ENCODE data around the gene ANO4.

The ANO4 gene

DNA sequence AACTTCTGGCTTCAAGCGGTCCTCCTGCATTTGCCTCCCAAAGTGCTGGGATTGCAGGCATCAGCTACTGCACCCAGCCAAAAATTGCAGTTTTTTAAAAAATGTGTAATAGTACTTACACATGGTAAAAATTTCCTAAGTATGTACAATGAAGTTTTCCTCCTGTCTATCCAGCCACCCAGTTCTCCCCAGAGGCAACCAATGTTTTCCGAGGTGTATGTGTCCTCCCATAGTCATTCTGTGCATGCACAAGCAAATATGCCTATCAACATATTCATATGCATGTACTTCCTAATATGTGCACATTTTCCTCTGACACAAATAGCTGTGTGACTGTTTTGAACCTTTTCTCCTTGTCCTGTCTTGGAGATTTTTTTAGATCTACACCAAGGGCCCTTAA, 220.5 kb downstream of the ANO4 start:
- Histone ChIP-seq H3K27me3 (ENCODE audit: control insufficient read depth in 2 of 2, insufficient read depth in 2 of 2, low read length in 2 of 2) (no peaks in the 10 kb centered on the region), H3K9ac (ENCODE audit: low read depth in 1 of 2, low read length in 2 of 2) (no peak overlapping the region), H3K27ac (ENCODE audit: low read depth in 2 of 2, low read length in 2 of 2) (no peak overlapping the region), H3K36me3 (ENCODE audit: control insufficient read depth in 2 of 2, insufficient read depth in 2 of 2, low read length in 2 of 2) (no peaks in the 10 kb centered on the region), H3K4me1 (ENCODE audit: control insufficient read depth in 2 of 2, insufficient read depth in 2 of 2, low read length in 2 of 2) (peaks cover 0 to 7% of the 10 kb centered on the region in 2 donors), H3K9me3 (ENCODE audit: control insufficient read depth in 2 of 2, low read length in 2 of 2) (no peaks in the 10 kb centered on the region), H3K4me3 (ENCODE audit: low read length in 2 of 2) (no peak overlapping the region)

DNA sequence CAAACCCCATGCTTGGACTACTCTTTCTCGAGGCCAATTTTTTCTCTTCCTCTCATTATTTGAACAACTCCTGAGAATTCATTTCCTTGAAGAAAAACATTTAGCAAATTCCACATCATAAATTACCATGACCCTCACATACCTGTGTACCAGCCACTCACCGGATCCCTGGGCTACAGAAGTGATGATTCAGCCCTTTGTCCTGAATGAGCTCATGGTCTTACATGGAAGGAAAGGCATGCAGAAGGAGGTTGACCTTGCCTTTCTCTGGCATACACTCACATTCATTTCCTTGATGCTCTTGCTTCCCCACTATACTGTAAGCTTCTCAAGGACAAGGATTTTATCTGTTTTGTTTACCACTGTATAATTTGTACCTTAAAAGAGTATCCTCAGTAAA, 224.0 kb downstream of the ANO4 start:
- H3K9ac ChIP-seq (ENCODE audit: low read depth in 1 of 2, low read length in 2 of 2), result no peak overlapping the region
- H3K36me3 ChIP-seq (ENCODE audit: control insufficient read depth in 2 of 2, insufficient read depth in 2 of 2, low read length in 2 of 2), result no peaks in the 10 kb centered on the region
- H3K9me3 ChIP-seq (ENCODE audit: control insufficient read depth in 2 of 2, low read length in 2 of 2), result no peaks in the 10 kb centered on the region
- H3K4me1 ChIP-seq (ENCODE audit: control insufficient read depth in 2 of 2, insufficient read depth in 2 of 2, low read length in 2 of 2), result peaks cover 0 to 7% of the 10 kb centered on the region in 2 donors
- H3K4me3 ChIP-seq (ENCODE audit: low read length in 2 of 2), result no peak overlapping the region
- no peak overlapping the region for H3K27ac ChIP-seq (ENCODE audit: low read depth in 2 of 2, low read length in 2 of 2)
- no peaks in the 10 kb centered on the region for H3K27me3 ChIP-seq (ENCODE audit: control insufficient read depth in 2 of 2, insufficient read depth in 2 of 2, low read length in 2 of 2)

DNA sequence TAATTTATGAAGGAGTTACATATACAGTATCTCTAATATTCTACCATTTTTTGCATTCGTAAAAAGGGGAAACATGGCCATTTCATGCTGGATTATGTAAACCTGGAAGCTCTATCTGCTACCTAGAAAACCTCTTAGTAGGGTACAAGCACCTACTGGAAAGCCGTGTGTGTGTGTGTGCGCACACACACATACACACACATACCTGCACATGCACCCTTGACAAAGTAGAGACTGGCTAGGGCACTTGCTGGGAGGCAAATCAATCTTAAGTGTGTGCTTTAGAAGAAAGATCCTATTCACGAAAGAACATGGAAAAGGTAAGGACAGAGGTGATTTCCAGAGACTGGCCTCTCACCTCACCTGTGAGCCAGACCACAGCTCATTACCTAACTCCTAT, 224.6 kb downstream of the ANO4 start:
- peaks cover 0 to 5% of the 10 kb centered on the region in 2 donors for H3K4me1 ChIP-seq (ENCODE audit: control insufficient read depth in 2 of 2, insufficient read depth in 2 of 2, low read length in 2 of 2)
- H3K27ac ChIP-seq (ENCODE audit: low read depth in 2 of 2, low read length in 2 of 2), result no peak overlapping the region
- H3K4me3 ChIP-seq (ENCODE audit: low read length in 2 of 2), result no peak overlapping the region
- no peaks in the 10 kb centered on the region for H3K36me3 ChIP-seq (ENCODE audit: control insufficient read depth in 2 of 2, insufficient read depth in 2 of 2, low read length in 2 of 2)
- H3K9me3 ChIP-seq (ENCODE audit: control insufficient read depth in 2 of 2, low read length in 2 of 2), result no peaks in the 10 kb centered on the region
- no peak overlapping the region for H3K9ac ChIP-seq (ENCODE audit: low read depth in 1 of 2, low read length in 2 of 2)
- H3K27me3 ChIP-seq (ENCODE audit: control insufficient read depth in 2 of 2, insufficient read depth in 2 of 2, low read length in 2 of 2), result no peaks in the 10 kb centered on the region

DNA sequence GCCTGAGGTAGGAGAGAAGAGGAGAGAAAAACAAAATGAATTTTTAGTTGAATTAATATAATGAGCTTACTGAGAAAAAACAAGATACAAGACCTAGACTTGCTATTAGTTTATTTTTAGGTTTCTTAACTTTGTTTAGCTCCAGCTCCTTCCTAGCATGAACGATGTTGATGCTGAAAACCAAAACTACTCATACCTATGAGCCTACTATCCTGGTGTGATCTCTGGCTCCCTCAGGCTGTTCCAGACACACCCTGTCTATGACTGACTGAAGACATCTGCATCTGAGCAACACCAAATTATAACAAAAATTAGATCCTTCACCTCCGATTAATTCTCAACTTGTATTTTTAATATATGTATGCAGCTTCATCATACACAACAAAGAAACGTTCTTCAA, 225.1 kb downstream of the ANO4 start:
- Histone ChIP-seq H3K4me3 (ENCODE audit: low read length in 2 of 2) (no peak overlapping the region), H3K9ac (ENCODE audit: low read depth in 1 of 2, low read length in 2 of 2) (no peak overlapping the region), H3K27ac (ENCODE audit: low read depth in 2 of 2, low read length in 2 of 2) (no peak overlapping the region), H3K36me3 (ENCODE audit: control insufficient read depth in 2 of 2, insufficient read depth in 2 of 2, low read length in 2 of 2) (no peaks in the 10 kb centered on the region), H3K9me3 (ENCODE audit: control insufficient read depth in 2 of 2, low read length in 2 of 2) (no peaks in the 10 kb centered on the region), H3K27me3 (ENCODE audit: control insufficient read depth in 2 of 2, insufficient read depth in 2 of 2, low read length in 2 of 2) (no peaks in the 10 kb centered on the region), H3K4me1 (ENCODE audit: control insufficient read depth in 2 of 2, insufficient read depth in 2 of 2, low read length in 2 of 2) (peaks cover 0 to under 1% of the 10 kb centered on the region in 2 donors)

DNA sequence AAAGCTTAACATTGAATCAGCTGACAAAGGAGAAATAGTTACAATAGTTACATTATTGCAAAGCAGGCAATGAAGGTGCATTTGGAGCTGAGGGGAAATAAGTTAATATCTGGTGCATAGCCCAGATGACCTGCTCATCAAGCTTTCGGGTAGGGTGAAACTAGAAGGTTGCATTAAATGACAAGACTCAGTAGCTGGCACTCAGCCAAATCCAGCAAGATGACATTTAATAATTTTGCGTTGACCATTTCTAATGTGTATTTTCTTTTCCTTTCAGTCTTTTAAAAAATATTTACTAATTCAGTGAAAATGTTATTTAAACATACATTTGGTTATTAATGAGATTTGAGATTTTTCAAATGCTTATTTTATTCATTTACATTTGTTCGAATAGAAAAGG, 226.9 kb downstream of the ANO4 start:
- no peaks in the 10 kb centered on the region for H3K9me3 ChIP-seq (ENCODE audit: control insufficient read depth in 2 of 2, low read length in 2 of 2)
- H3K4me3 ChIP-seq (ENCODE audit: low read length in 2 of 2), result no peak overlapping the region
- no peaks in the 10 kb centered on the region for H3K4me1 ChIP-seq (ENCODE audit: control insufficient read depth in 2 of 2, insufficient read depth in 2 of 2, low read length in 2 of 2)
- H3K36me3 ChIP-seq (ENCODE audit: control insufficient read depth in 2 of 2, insufficient read depth in 2 of 2, low read length in 2 of 2), result no peaks in the 10 kb centered on the region
- H3K27ac ChIP-seq (ENCODE audit: low read depth in 2 of 2, low read length in 2 of 2), result no peak overlapping the region
- H3K27me3 ChIP-seq (ENCODE audit: control insufficient read depth in 2 of 2, insufficient read depth in 2 of 2, low read length in 2 of 2), result no peaks in the 10 kb centered on the region
- H3K9ac ChIP-seq (ENCODE audit: low read depth in 1 of 2, low read length in 2 of 2), result peak overlapping the region in 1 of 2 donors; percentile 14

DNA sequence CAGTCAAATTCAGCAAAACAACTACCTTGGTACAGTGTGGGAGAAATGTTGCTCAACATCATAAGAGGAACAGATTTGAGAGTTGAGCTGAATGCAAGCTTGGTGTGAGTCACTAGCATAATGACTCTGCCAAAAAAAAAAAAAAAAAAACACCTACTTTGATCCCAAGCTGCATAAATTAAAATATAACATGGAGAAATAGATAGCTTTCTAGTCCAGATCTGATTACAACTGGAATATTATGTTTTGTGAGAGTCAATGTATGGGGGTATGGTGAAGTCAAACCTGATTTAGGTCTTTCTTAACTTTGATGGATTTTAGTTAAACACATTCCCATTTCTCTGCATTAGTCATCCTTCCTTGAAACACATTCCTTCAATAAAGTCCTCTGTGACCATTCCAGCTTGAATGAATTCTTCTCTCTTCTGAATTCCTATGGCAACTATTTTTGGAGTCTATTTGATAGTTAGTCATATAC, 227.4 kb downstream of the ANO4 start:
- H3K27me3 ChIP-seq (ENCODE audit: control insufficient read depth in 2 of 2, insufficient read depth in 2 of 2, low read length in 2 of 2), result no peaks in the 10 kb centered on the region
- H3K27ac ChIP-seq (ENCODE audit: low read depth in 2 of 2, low read length in 2 of 2), result no peak overlapping the region
- H3K9ac ChIP-seq (ENCODE audit: low read depth in 1 of 2, low read length in 2 of 2), result no peak overlapping the region
- H3K36me3 ChIP-seq (ENCODE audit: control insufficient read depth in 2 of 2, insufficient read depth in 2 of 2, low read length in 2 of 2), result no peaks in the 10 kb centered on the region
- H3K4me3 ChIP-seq (ENCODE audit: low read length in 2 of 2), result no peak overlapping the region
- H3K4me1 ChIP-seq (ENCODE audit: control insufficient read depth in 2 of 2, insufficient read depth in 2 of 2, low read length in 2 of 2), result no peaks in the 10 kb centered on the region
- no peaks in the 10 kb centered on the region for H3K9me3 ChIP-seq (ENCODE audit: control insufficient read depth in 2 of 2, low read length in 2 of 2)

DNA sequence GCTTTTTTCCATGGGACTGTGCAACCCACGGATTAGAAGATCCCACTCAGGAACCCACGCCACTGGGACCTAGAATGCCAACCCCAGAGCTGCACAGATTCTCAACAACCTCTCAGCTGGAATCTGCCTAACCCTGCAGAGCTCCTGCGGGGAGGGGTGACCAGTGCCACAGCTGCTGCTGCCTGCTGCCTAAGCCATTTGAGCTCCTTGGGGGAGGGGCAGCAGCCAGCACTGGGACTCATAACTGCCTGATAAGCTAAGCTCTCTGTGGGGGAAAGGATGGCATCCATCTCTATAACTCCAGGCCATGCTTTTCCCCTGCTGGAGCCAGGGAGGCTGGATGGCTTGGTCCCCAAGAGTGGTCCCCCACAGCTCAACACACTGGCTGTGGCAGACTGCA, 232.6 kb downstream of the ANO4 start:
- H3K27me3 ChIP-seq (ENCODE audit: control insufficient read depth in 2 of 2, insufficient read depth in 2 of 2, low read length in 2 of 2), result no peaks in the 10 kb centered on the region
- H3K9ac ChIP-seq (ENCODE audit: low read depth in 1 of 2, low read length in 2 of 2), result no peak overlapping the region
- H3K36me3 ChIP-seq (ENCODE audit: control insufficient read depth in 2 of 2, insufficient read depth in 2 of 2, low read length in 2 of 2), result no peaks in the 10 kb centered on the region
- H3K9me3 ChIP-seq (ENCODE audit: control insufficient read depth in 2 of 2, low read length in 2 of 2), result no peaks in the 10 kb centered on the region
- no peak overlapping the region for H3K27ac ChIP-seq (ENCODE audit: low read depth in 2 of 2, low read length in 2 of 2)
- no peaks in the 10 kb centered on the region for H3K4me1 ChIP-seq (ENCODE audit: control insufficient read depth in 2 of 2, insufficient read depth in 2 of 2, low read length in 2 of 2)
- H3K4me3 ChIP-seq (ENCODE audit: low read length in 2 of 2), result no peak overlapping the region

DNA sequence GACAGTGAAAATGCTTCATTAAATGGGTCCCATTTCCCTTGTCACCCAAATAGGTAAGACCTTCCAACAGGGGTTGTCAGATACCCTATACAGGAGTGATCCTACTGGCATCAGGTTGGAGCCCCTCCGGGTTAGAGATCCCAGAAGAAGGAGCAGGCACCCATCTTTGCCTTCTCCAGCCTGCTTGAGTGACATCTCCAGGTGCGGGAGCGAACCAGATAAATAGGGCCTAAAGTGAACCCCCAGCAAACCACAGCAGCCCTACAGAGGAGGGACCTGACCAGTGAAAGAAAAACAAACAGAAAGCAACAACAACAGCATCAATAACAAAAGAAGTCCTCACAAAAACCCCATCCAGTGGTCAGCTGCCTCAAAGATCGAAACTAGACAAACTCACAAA, 233.2 kb downstream of the ANO4 start:
- Histone ChIP-seq H3K4me3 (ENCODE audit: low read length in 2 of 2) (no peak overlapping the region), H3K36me3 (ENCODE audit: control insufficient read depth in 2 of 2, insufficient read depth in 2 of 2, low read length in 2 of 2) (no peaks in the 10 kb centered on the region), H3K4me1 (ENCODE audit: control insufficient read depth in 2 of 2, insufficient read depth in 2 of 2, low read length in 2 of 2) (no peaks in the 10 kb centered on the region), H3K9me3 (ENCODE audit: control insufficient read depth in 2 of 2, low read length in 2 of 2) (no peaks in the 10 kb centered on the region), H3K27ac (ENCODE audit: low read depth in 2 of 2, low read length in 2 of 2) (no peak overlapping the region), H3K27me3 (ENCODE audit: control insufficient read depth in 2 of 2, insufficient read depth in 2 of 2, low read length in 2 of 2) (no peaks in the 10 kb centered on the region), H3K9ac (ENCODE audit: low read depth in 1 of 2, low read length in 2 of 2) (no peak overlapping the region)

DNA sequence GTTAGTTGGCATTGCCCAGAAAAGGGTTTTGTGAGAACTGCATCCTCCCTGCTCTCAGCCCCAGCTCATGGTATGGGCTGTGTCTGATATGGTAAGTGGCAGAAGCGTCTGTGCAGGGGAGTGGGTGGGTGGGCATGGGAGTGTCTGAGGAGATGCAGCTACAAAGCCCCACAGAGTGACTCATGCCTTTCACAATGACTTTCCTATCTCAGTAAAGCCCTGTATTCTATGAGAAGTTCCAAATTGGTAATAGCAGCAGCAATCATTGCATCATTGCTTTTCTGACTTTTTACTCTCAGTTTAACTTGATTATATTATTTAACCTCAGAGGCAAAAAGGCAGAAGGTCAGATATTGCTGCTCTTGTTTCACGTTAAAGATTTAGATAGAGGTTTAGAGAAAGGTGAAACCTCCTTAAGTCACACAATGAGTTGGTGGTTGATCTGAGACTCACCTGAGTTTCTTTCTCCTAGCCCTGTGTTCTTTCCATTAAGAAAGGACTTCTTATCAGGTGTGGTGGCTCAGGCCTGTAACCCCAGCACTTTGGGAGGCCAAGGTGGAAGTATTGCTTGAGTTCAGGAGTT, 243.8 kb downstream of the ANO4 start:
- Histone ChIP-seq H3K27me3 (ENCODE audit: control insufficient read depth in 2 of 2, insufficient read depth in 2 of 2, low read length in 2 of 2) (no peaks in the 10 kb centered on the region), H3K27ac (ENCODE audit: low read depth in 2 of 2, low read length in 2 of 2) (no peak overlapping the region), H3K9me3 (ENCODE audit: control insufficient read depth in 2 of 2, low read length in 2 of 2) (no peaks in the 10 kb centered on the region)

DNA sequence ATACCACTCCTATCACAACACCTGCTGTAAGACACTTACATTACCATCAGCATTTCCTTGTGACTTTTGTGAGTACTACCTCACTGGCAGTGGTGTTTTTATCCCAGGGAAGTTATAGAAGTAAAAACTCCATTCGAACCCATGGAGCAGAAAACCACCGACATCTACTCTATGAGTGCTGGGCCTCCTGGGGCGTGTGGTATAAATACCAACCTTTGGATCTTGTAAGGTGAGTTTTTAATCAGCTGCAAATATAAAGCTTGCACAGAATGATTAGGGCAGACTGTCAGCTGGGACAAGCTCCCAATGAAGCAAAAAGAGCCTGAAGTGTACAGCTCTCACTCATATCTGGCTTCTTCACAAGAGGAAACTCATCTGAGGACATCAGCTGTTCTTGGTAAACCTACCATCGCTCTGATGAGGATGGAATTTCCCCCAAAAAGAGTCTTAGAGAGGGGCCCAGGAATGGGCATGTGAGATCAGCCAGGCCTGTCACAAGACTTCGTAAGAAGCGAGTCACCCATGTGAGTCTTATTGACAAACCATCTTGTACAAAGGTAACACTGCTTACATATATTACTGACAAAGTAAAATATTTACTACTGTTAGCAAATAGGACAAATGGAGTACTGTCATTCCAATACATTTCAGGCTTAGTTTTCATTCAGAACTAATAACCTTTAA, 245.4 kb downstream of the ANO4 start:
- Histone ChIP-seq H3K4me3 (ENCODE audit: low read length in 2 of 2) (no peak overlapping the region), H3K9me3 (ENCODE audit: control insufficient read depth in 2 of 2, low read length in 2 of 2) (no peaks in the 10 kb centered on the region), H3K9ac (ENCODE audit: low read depth in 1 of 2, low read length in 2 of 2) (no peak overlapping the region), H3K4me1 (ENCODE audit: control insufficient read depth in 2 of 2, insufficient read depth in 2 of 2, low read length in 2 of 2) (peaks cover 0 to 6% of the 10 kb centered on the region in 2 donors), H3K36me3 (ENCODE audit: control insufficient read depth in 2 of 2, insufficient read depth in 2 of 2, low read length in 2 of 2) (no peaks in the 10 kb centered on the region), H3K27ac (ENCODE audit: low read depth in 2 of 2, low read length in 2 of 2) (no peak overlapping the region), H3K27me3 (ENCODE audit: control insufficient read depth in 2 of 2, insufficient read depth in 2 of 2, low read length in 2 of 2) (no peaks in the 10 kb centered on the region)

More for the DNA sequence above, 243.8 kb downstream of the ANO4 start:
- peaks cover 0 to 6% of the 10 kb centered on the region in 2 donors for H3K4me1 ChIP-seq (ENCODE audit: control insufficient read depth in 2 of 2, insufficient read depth in 2 of 2, low read length in 2 of 2)
- no peaks in the 10 kb centered on the region for H3K36me3 ChIP-seq (ENCODE audit: control insufficient read depth in 2 of 2, insufficient read depth in 2 of 2, low read length in 2 of 2)
- no peak overlapping the region for H3K9ac ChIP-seq (ENCODE audit: low read depth in 1 of 2, low read length in 2 of 2)
- no peak overlapping the region for H3K4me3 ChIP-seq (ENCODE audit: low read length in 2 of 2)

Data from mucosa of rectum (tissue), 2 donors.